Activated CD4-positive, alpha-beta memory T cell treated with anti-CD3 and anti-CD28 coated beads for 36 hours (primary cell): ENCODE results near the gene SNCAIP. TPM values are rescaled to one million over a fixed set of nuclear protein-coding genes. Genes with fewer than 3 reads are reported as not detected.

Experiments
- CTCF ChIA-PET: fragments of 350-600 bp; sonication (Branson Sonifier 250); formaldehyde crosslinking; loops from one replicate; lab custom pipeline; 2021; ENCODE audit warnings: antibody characterized with exemption, inconsistent platforms; lab: Charles Lee
- POLR2A ChIA-PET: fragments of 350-600 bp; sonication (Branson Sonifier 250); formaldehyde crosslinking; loops from one replicate; lab custom pipeline; 2021; ENCODE audit warnings: antibody characterized with exemption; lab: Charles Lee
- DNase-seq: peaks from one replicate; pipeline ENCODE4 v3.0.0-alpha.2; 2020
- H3K27ac Mint-ChIP-seq: one replicate; pipeline ENCODE4 v1.8.0; 2021; ENCODE audit warnings: mixed read lengths
- H3K27me3 Mint-ChIP-seq: one replicate; pipeline ENCODE4 v1.8.0; 2021; ENCODE audit warnings: mixed read lengths
- H3K36me3 Mint-ChIP-seq: one replicate; pipeline ENCODE4 v1.8.0; 2021; ENCODE audit warnings: mixed read lengths
- H3K4me1 Mint-ChIP-seq: one replicate; pipeline ENCODE4 v1.8.0; 2021; ENCODE audit warnings: low read depth, mixed read lengths
- H3K4me3 Mint-ChIP-seq: one replicate; pipeline ENCODE4 v1.8.0; 2021; ENCODE audit warnings: mild to moderate bottlenecking, mixed read lengths
- H3K9me3 Mint-ChIP-seq: one replicate; pipeline ENCODE4 v1.8.0; 2021; ENCODE audit warnings: mixed read lengths
- intact Hi-C: fragments of 100-400 bp; cut with micrococcal nuclease; formaldehyde crosslinking; loops from one replicate; pipeline ENCODE4 v1.15.1; 2023
- total RNA-seq, 2 experiments: library from RNA; stranded (reverse); gene quantifications; one replicate each; pipeline ENCODE4 v1.2.3, GENCODE V29; 2021

SNCAIP gene
- total RNA-seq, 2 experiments from 2014 or later: not detected

DNA sequence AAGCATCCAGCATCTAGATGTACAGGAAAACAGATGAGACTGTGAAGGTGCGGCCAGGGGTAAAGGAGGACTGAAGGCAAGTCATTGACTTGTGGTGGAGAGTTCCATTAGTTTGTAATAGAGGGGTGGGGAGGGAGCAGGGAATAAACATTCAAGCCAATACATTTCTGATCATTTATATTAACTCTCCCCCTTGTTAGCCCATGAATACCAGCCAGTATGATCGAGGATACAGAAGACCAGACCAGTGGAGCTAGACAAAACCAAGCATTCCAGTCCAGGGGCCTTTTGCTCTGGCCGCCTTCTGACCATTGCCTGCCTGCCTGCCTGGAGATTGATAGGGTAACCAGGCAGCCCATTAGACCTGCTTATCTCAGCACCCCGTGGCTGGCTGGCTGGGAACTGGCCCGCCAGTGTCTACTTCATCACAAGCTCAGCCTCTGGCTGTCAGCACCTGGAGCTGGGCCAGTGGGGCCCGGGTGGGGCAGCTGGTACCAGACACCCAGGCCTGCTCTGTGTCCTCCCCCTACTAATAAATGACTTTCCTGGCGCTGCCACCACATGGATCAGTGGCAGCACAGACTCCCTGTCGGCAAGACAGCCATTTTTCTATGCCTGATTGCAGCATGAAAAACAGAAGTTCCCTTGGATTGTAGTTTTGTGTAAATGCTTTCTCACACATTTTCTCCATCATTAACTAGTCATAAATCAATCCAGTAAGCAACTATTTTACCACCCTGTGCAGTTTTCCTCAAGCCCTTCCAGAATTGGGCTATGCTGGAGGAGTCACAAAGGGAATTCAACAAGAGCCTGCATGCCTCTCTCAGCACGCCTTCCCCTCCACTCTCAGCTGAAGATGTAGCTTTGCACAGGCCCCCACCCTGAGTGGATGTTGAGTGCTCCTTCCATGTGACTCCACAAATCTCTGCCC is 181.3 kb downstream of the SNCAIP start:
- Mint-ChIP-seq H3K27ac (no peak overlapping the region), H3K27me3 (no peaks in the 10 kb centered on the region), H3K4me3 (no peak overlapping the region), H3K9me3 (no peaks in the 10 kb centered on the region), H3K36me3 (no peaks in the 10 kb centered on the region), H3K4me1 (no peaks in the 10 kb centered on the region)
- ChIA-PET POLR2A (no interaction called here), CTCF (no interaction called here)
- DNase-seq: no peak
- intact Hi-C loops: no loop called here

DNA sequence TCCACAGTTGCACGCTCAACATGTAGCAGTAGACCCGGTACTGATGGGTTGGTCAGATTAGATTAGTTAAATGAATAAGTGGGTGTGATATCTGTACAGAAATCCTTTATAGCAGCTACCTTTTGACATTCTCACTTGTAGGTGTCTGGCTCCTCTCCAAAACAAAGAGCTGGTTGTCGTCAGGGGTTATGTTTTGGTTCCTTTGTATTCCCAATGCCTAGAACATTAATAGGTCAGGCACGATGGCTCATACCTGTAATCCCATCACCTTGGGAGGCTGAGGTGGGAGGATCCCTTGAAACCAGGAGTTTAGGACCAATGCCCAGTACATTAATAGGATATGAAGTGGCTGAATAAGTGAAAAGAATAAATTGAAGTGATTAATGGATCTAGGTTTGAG is 182.1 kb downstream of the SNCAIP start:
- no peak overlapping the region for H3K27ac Mint-ChIP-seq
- DNase-seq: no peak
- CTCF ChIA-PET: no interaction called here
- intact Hi-C loops: no loop called here
- H3K4me1 Mint-ChIP-seq: no peaks in the 10 kb centered on the region
- H3K36me3 Mint-ChIP-seq: no peaks in the 10 kb centered on the region
- H3K9me3 Mint-ChIP-seq: no peaks in the 10 kb centered on the region
- H3K4me3 Mint-ChIP-seq: no peak overlapping the region
- POLR2A ChIA-PET: no interaction called here
- H3K27me3 Mint-ChIP-seq: peaks cover 2% of the 10 kb centered on the region

DNA sequence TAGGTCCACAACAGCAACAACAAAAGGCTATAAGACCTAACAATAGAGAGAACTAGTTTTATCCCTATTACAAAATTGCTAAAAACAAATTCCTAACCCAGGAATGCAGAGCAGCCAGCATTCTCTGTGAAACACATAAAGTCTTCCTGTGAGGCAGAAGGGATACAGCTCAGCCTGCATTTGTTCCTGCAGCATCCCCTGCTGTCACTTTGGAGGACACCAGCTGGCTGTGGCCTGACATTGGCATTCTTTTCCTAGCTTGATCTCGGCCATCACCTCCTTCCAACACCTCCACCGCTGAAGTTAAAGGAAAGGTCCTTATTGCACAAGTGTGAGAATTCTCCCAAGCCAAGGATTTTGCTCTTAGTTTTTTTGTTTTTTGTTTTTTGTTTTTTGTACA is 186.1 kb downstream of the SNCAIP start:
- POLR2A ChIA-PET: no interaction called here

GRCh38 chr5:122499585-122499984 is 187.5 kb downstream of the SNCAIP start:
- H3K36me3 Mint-ChIP-seq: no peaks in the 10 kb centered on the region
- intact Hi-C loops: no loop called here
- H3K27ac Mint-ChIP-seq: no peak overlapping the region
- no peak overlapping the region for H3K4me3 Mint-ChIP-seq
- H3K9me3 Mint-ChIP-seq: no peaks in the 10 kb centered on the region
- no peak for DNase-seq
- H3K4me1 Mint-ChIP-seq: no peaks in the 10 kb centered on the region
- ChIA-PET CTCF (no interaction called here), POLR2A (no interaction called here)
- H3K27me3 Mint-ChIP-seq: peaks cover 8% of the 10 kb centered on the region

More for the DNA sequence above, 186.1 kb downstream of the SNCAIP start:
- H3K4me1 Mint-ChIP-seq: no peaks in the 10 kb centered on the region
- H3K27ac Mint-ChIP-seq: no peak overlapping the region
- no peak overlapping the region for H3K4me3 Mint-ChIP-seq
- DNase-seq: no peak
- intact Hi-C loops: no loop called here
- no peaks in the 10 kb centered on the region for H3K36me3 Mint-ChIP-seq
- H3K27me3 Mint-ChIP-seq: peaks cover 8% of the 10 kb centered on the region
- no peaks in the 10 kb centered on the region for H3K9me3 Mint-ChIP-seq
- CTCF ChIA-PET: no interaction called here

GRCh38 chr5:122500245-122501088 is 188.4 kb downstream of the SNCAIP start:
- Mint-ChIP-seq H3K27me3 (peaks cover 8% of the 10 kb centered on the region), H3K4me1 (no peaks in the 10 kb centered on the region), H3K9me3 (no peaks in the 10 kb centered on the region), H3K4me3 (no peak overlapping the region), H3K36me3 (no peaks in the 10 kb centered on the region), H3K27ac (no peak overlapping the region)
- intact Hi-C loops: no loop called here
- ChIA-PET POLR2A (no interaction called here), CTCF (no interaction called here)
- peak; percentile 16 for DNase-seq

- Mint-ChIP-seq H3K27me3 (peaks cover 8% of the 10 kb centered on the region), H3K4me3 (no peak overlapping the region), H3K9me3 (no peaks in the 10 kb centered on the region), H3K27ac (no peak overlapping the region), H3K36me3 (no peaks in the 10 kb centered on the region), H3K4me1 (no peaks in the 10 kb centered on the region)
- intact Hi-C loops: no loop called here
- POLR2A ChIA-PET: no interaction called here
- CTCF ChIA-PET: no interaction called here
- DNase-seq: no peak
Measured at GRCh38 chr5:122501089-122501435, 189.0 kb downstream of the SNCAIP start.

DNA sequence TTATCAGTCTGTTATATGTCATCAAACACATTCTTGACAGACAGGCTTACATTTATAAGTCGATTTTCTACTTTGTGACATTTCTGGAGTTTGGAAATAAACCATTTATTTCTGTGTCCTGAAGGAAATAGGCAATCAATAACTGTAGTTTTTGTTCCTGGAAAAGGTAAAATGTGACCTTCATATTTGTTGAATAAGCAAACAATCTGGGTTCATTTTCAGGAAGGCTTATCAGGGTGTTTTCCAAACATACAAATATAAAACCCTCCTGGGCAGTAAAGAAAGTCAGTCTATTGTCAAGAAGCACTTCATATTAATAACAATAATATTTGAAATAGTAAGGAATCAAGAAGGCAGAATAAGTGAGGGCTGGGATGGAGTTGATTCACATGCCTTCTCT is 195.0 kb downstream of the SNCAIP start:
- ChIA-PET POLR2A (no interaction called here), CTCF (no interaction called here)
- Mint-ChIP-seq H3K27me3 (no peaks in the 10 kb centered on the region), H3K27ac (no peak overlapping the region), H3K4me3 (no peak overlapping the region), H3K36me3 (no peaks in the 10 kb centered on the region), H3K4me1 (no peaks in the 10 kb centered on the region), H3K9me3 (no peaks in the 10 kb centered on the region)
- intact Hi-C loops: no loop called here
- no peak for DNase-seq

DNA sequence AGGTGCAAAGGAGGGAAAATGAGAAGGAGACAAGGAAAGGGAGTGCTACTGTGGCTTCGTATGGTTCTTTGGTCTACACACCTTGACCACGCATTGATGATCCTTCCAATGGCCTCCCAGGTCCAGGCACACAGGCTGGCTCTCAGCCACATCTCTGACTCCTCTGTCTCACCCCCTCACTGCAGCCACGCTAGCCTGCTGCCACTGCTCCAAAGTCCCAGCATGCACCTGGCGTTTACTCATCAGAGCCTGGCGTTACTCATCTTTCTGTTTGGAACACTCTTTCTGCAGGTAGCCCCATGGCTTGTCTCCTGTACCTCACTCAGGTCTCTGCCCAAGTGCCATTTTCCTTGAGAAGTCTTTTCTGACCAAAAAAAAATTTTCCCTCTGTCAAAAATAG is 195.5 kb downstream of the SNCAIP start:
- Mint-ChIP-seq H3K4me1 (no peaks in the 10 kb centered on the region), H3K9me3 (no peaks in the 10 kb centered on the region), H3K27ac (no peak overlapping the region), H3K27me3 (no peaks in the 10 kb centered on the region), H3K4me3 (no peak overlapping the region), H3K36me3 (no peaks in the 10 kb centered on the region)
- intact Hi-C loops: no loop called here
- DNase-seq: no peak
- POLR2A ChIA-PET: no interaction called here
- CTCF ChIA-PET: no interaction called here

GRCh38 chr5:122508623-122509022 is 196.6 kb downstream of the SNCAIP start:
- H3K27ac Mint-ChIP-seq: no peak overlapping the region
- H3K4me3 Mint-ChIP-seq: no peak overlapping the region

More at GRCh38 chr5:122508623-122509022, 196.6 kb downstream of the SNCAIP start:
- Mint-ChIP-seq H3K36me3 (no peaks in the 10 kb centered on the region), H3K9me3 (no peaks in the 10 kb centered on the region), H3K27me3 (no peaks in the 10 kb centered on the region), H3K4me1 (no peaks in the 10 kb centered on the region)
- intact Hi-C loops: no loop called here
- ChIA-PET CTCF (no interaction called here), POLR2A (no interaction called here)
- no peak for DNase-seq

Other genes starting within 250 kb of the SNCAIP start
- not detected for gene LOX, start 234.0 kb upstream of the SNCAIP start, total RNA-seq
- not detected for gene ZNF474, start 182.7 kb upstream of the SNCAIP start, total RNA-seq